HG03469 (cell line): ENCODE measurements around the gene TMEM63C.

Source experiments
- ATAC-seq: cut with Tn5 transposase; IDR thresholded peaks from one replicate; pipeline ENCODE4 v1.9.1; 2021; ENCODE audit warnings: mild to moderate bottlenecking, moderate library complexity, moderate number of reproducible peaks; ENCODE audit not compliant: unreplicated experiment

The TMEM63C gene

GRCh38 chr14:77220246-77221017, 38.8 kb downstream of the TMEM63C start:
- no peak for ATAC-seq

GRCh38 chr14:77221241-77221871, 39.8 kb downstream of the TMEM63C start:
- ATAC-seq: no peak

GRCh38 chr14:77222546-77223225, 41.1 kb downstream of the TMEM63C start:
- ATAC-seq: no peak

GRCh38 chr14:77224212-77224611, 42.6 kb downstream of the TMEM63C start:
- no peak for ATAC-seq

GRCh38 chr14:77225254-77225653, 43.7 kb downstream of the TMEM63C start:
- no peak for ATAC-seq

- no peak for ATAC-seq
These were observed 44.4 kb downstream of the TMEM63C start for GRCh38 chr14:77225892-77226557.

- ATAC-seq: no peak
These were observed 46.5 kb downstream of the TMEM63C start for GRCh38 chr14:77228056-77228455.

- ATAC-seq: no peak
These were observed 49.3 kb downstream of the TMEM63C start for GRCh38 chr14:77230914-77231313.

GRCh38 chr14:77231721-77232120, 50.1 kb downstream of the TMEM63C start:
- no peak for ATAC-seq

- ATAC-seq: no peak
These were observed 55.2 kb downstream of the TMEM63C start for GRCh38 chr14:77236814-77237213.

- no peak for ATAC-seq
These were observed 56.8 kb downstream of the TMEM63C start for GRCh38 chr14:77238356-77238755.

- no peak for ATAC-seq
These were observed 57.4 kb downstream of the TMEM63C start for GRCh38 chr14:77238996-77239395.

GRCh38 chr14:77239412-77239811, 57.8 kb downstream of the TMEM63C start:
- ATAC-seq: no peak

GRCh38 chr14:77240336-77240915, 58.8 kb downstream of the TMEM63C start:
- no peak for ATAC-seq

- no peak for ATAC-seq
These were observed 60.4 kb downstream of the TMEM63C start for GRCh38 chr14:77241955-77242354.

GRCh38 chr14:77242752-77243151, 61.2 kb downstream of the TMEM63C start:
- no peak for ATAC-seq

GRCh38 chr14:77243853-77244252, 62.3 kb downstream of the TMEM63C start:
- no peak for ATAC-seq

GRCh38 chr14:77245820-77246219, 64.2 kb downstream of the TMEM63C start:
- ATAC-seq: no peak

GRCh38 chr14:77246784-77247183, 65.2 kb downstream of the TMEM63C start:
- no peak for ATAC-seq

GRCh38 chr14:77248666-77249065, 67.1 kb downstream of the TMEM63C start:
- no peak for ATAC-seq

- ATAC-seq: no peak
These were observed 67.7 kb downstream of the TMEM63C start for GRCh38 chr14:77249286-77249685.
